ENCODE measurements around the gene SLC29A1.

DNA sequence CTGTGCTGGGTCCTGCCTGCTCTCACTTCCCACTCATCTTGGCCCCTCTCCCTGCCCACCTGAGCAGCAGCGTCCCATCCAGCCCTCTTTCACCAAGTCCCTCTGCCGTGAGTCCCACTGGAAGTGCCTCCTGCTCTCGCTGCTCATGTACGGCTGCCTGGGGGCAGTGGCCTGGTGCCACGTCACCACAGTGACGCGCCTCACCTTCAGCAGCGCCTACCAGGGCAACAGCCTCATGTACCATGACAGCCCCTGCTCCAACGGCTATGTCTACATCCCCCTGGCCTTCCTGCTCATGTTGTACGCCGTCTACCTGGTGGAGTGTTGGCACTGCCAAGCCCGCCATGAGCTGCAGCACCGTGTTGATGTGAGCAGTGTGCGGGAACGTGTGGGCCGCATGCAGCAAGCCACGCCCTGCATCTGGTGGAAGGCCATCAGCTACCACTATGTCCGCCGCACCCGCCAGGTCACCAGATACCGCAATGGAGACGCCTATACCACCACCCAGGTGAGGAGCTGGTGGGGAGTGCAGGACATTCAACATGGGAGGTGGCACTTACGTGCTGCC lies 49.7 kb downstream of the SLC29A1 start:
- TF ChIP-seq POLR2A (IDR thresholded peaks at IDR 0.05) (no peak), POLR2AphosphoS5 (IDR thresholded peaks at IDR 0.05) (no peak)
- TF ChIP-seq, protein P1, sequence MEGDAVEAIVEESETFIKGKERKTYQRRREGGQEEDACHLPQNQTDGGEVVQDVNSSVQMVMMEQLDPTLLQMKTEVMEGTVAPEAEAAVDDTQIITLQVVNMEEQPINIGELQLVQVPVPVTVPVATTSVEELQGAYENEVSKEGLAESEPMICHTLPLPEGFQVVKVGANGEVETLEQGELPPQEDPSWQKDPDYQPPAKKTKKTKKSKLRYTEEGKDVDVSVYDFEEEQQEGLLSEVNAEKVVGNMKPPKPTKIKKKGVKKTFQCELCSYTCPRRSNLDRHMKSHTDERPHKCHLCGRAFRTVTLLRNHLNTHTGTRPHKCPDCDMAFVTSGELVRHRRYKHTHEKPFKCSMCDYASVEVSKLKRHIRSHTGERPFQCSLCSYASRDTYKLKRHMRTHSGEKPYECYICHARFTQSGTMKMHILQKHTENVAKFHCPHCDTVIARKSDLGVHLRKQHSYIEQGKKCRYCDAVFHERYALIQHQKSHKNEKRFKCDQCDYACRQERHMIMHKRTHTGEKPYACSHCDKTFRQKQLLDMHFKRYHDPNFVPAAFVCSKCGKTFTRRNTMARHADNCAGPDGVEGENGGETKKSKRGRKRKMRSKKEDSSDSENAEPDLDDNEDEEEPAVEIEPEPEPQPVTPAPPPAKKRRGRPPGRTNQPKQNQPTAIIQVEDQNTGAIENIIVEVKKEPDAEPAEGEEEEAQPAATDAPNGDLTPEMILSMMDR (IDR thresholded peaks at IDR 0.05): no peak

Measured in prostate gland (tissue), 2 donors.